HTERT RPE-1 (cell line): Measurements from ENCODE around the gene TPM1.
"Not testable (repeated sequence)": the region's sequence is repeated elsewhere in the genome, so short reads cannot be mapped to it uniquely, and the experiment has no call there.

Experiments
- in situ Hi-C: fragments of 300-500 bp; cut with MboI; formaldehyde crosslinking; loops from 4 replicates; pipeline ENCODE4 v1.14.3; 2020; ENCODE audit warnings: low sequenced_read_pairs

TPM1 gene

GRCh38 chr15:63090887-63091286 lies 48.3 kb downstream of the TPM1 start:
- in situ Hi-C loops: no loop called here

- in situ Hi-C loops: no loop called here
These were observed 49.3 kb downstream of the TPM1 start for GRCh38 chr15:63091679-63092446.

DNA sequence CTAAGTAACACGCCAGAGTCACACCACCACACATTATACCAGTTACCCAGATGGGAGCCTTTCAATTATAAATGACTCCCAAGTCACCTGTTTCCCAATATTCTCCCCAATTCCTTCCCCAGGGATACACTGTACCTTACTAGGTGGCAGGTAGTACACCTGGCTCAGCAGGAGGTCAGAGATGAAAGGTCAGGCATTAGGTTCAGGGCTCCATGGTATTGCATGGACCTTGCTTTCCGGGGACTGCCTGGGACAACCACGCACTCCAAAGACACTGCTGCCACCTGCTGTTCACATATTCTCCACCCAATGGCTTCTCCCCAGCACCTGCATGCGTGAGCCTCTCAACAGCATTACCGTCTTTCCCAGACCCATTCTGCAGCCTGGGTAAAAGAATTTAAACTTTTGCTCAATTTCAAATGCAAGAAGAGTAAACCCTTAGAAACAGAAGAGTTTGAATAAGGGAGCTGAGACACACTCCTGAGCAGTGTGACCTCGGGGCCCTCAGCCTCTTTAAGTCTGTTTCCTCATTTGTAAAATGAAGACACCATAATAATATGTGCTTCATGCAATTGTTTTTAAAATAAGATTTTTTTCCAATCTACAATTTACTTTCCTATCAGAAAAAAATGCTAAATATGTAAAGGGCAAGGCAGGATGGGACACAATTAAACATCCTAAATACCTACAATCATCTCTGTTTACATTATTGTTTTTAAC lies 51.1 kb downstream of the TPM1 start:
- in situ Hi-C loops: no loop called here

- in situ Hi-C loops: no loop called here
These were observed 52.0 kb downstream of the TPM1 start for GRCh38 chr15:63094495-63094931.

DNA sequence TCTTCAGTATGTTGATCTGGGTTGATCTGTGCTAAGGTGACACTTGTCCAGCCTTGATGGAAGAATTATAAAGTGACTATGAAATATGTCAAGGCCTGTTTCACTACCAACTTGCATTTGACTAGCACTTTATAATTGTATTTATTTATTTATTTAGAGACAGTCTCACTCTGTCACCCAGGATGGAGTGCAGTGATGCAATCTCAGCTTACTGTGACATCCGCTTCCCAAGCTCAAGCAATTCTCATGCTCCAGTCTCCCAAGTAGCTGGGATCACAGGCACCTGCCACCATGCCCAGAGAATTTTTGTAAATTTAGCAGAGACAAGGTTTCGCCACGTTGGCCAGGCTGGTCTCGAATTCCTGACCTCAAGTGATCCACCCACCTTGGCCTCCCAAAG lies 53.6 kb downstream of the TPM1 start:
- in situ Hi-C loops: no loop called here

GRCh38 chr15:63098901-63099300 lies 56.4 kb downstream of the TPM1 start:
- in situ Hi-C loops: not testable (repeated sequence)

GRCh38 chr15:63099581-63099980 lies 57.0 kb downstream of the TPM1 start:
- in situ Hi-C loops: not testable (repeated sequence)

GRCh38 chr15:63103416-63103815 lies 60.9 kb downstream of the TPM1 start:
- in situ Hi-C loops: no loop called here

GRCh38 chr15:63104727-63105126 lies 62.2 kb downstream of the TPM1 start:
- in situ Hi-C loops: no loop called here

- in situ Hi-C loops: not testable (repeated sequence)
These were observed 62.8 kb downstream of the TPM1 start for GRCh38 chr15:63105354-63105753.

DNA sequence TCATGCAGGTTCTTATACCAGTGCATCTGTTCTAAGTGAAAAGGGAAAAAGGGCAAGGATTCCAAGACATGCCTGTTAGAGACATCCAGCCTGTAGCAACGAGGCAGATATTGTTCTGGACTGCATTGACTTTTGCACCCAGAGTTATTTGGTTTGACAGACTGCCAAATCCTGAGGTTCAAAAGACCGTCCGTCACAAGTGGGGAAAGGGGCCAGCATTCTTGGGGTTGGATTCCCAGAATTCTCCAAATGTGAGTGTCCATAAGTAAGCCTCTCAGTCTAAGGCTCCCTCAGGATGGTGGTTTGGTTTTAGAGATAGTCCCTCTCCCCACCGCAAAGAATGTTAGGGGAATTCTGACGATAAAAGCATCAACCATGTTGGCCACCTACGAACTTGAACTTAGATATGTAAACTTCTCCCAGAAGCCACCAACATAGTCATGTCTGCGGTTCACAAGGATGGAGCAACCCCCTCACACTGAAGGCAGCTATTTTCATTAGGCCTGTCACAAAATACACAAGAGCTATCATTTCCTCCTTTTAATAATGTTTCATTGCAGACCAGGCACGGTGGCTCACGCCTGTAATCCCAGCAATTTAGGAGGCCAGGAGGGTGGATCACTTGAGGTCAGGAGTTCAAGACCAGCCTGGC lies 65.5 kb downstream of the TPM1 start:
- in situ Hi-C loops: no loop called here

DNA sequence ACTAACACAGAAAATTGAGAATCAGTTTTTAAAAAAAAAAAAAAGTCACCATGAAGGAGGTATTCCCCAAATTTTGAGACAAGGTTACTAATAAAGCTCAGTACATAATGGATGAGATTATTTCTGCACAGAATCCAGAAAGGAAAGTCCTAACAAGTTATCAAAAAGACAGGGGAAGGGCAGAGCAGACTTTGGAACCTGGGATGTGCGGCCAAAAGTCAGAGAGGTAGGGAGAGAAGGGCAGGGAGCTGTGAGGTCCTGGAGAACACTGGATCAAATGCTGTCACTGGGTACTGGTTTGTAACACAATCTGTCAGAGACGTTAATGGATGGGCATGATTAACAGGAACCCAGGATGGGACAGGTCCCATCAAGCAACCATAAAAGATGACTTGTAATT lies 67.0 kb downstream of the TPM1 start:
- in situ Hi-C loops: no loop called here

DNA sequence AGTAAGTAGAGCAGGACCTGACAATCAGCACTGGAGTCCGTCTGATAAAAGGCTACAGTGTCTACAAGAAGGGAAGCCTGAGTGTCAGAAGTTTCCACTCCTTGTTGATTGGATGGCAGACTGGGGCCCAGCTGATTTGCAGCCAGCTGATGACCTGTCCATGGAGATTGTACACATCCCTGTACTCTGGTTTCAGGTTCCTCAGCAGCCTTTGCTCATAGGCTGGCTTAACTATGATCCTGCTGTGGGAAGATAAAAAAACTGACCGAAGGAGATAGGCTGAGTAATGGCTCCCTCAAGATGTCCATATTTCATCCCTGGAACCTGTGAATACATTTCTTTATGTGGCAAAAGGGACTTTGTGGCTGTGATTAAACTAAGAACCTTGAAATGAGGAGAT lies 67.4 kb downstream of the TPM1 start:
- in situ Hi-C loops: no loop called here

DNA sequence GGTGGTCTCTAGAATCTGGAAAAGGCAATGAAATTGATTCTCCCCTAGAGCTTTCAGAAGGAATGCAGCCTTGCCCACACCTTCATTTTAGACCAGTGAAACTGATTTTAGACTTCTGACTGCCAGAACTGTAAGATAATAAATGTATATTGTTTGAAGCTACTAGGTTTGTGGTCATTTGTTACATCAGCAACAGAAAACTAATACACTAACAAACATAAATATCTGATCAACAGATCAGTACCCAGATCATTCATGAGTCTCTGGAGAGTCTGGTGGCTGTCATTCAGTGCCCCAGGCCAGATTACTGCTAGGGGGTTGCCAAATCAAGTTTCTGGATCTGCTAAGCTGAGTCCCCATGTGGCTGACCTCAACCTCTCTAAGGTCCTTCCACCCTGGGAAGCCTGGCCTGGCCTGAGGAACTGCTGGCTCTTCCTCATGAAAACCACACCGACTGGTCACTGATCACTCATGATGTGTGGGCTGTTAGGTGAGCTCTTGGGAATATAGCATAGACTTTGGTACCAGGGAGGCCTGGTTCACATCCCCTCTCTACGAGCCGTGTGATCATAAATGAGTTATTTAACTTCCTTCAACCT lies 68.0 kb downstream of the TPM1 start:
- in situ Hi-C loops: no loop called here

- in situ Hi-C loops: no loop called here
These were observed 68.9 kb downstream of the TPM1 start for GRCh38 chr15:63111481-63111880.

- in situ Hi-C loops: no loop called here
These were observed 70.3 kb downstream of the TPM1 start for GRCh38 chr15:63112871-63113270.

DNA sequence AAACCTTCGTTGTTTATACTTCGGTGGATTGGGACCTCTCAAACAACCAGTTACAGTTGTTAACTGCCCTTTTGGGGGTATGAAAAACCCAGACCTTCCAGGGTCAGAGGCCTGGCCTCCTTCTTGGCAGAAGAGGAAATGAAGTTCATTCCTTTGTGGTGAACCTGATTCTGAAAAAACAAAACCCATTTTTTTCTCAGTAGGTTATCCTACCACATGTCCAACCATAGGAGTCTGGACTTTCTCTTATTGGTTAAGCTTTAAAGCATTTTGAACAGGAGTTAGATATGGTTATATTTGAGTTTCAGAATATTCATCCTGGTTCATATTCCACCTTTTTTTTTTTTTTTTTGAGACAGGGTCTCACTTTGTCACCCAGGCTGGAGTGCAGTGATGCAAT lies 71.9 kb downstream of the TPM1 start:
- in situ Hi-C loops: no loop called here
